Brain microvascular endothelial cell (primary cell): ENCODE data around the gene PGAP2.
"Not testable (repeated sequence)": the region's sequence is repeated elsewhere in the genome, so short reads cannot be mapped to it uniquely, and the experiment has no call there.

ENCODE experiments used
- DNase-seq: peaks from one replicate; pipeline ENCODE4 v3.0.0-alpha.2; 2020
- H3K27ac ChIP-seq: fragments of 250-450 bp; sonication (Bioruptor Pico); 2 replicates; pipeline ENCODE4 v1.5.1; 2020; ENCODE audit warnings: mild to moderate bottlenecking, moderate library complexity
- H3K27me3 ChIP-seq: fragments of 250-450 bp; sonication (Bioruptor Pico); replicated peaks from 2 replicates; pipeline ENCODE4 v1.5.1; 2020; ENCODE audit warnings: mild to moderate bottlenecking
- H3K36me3 ChIP-seq: fragments of 250-450 bp; sonication (Bioruptor Pico); replicated peaks from 2 replicates; pipeline ENCODE4 v1.5.1; 2020; ENCODE audit warnings: mild to moderate bottlenecking
- H3K4me3 ChIP-seq: 2 replicates; pipeline ENCODE4 v1.5.1; 2011; ENCODE audit warnings: low read depth, mild to moderate bottlenecking, control low read depth, low read length, moderate library complexity
- in situ Hi-C: cut with HindIII; loops from 2 replicates; pipeline ENCODE4 v1.10.0; 2017; ENCODE audit warnings: low sequenced_read_pairs, low pct_ligation_motif_present
- TF ChIP-seq, protein P1 (sequence below): IDR thresholded peaks from 2 replicates; pipeline ENCODE4 v1.5.1; 2011; ENCODE audit warnings: low read depth, mild to moderate bottlenecking, moderate library complexity, low read length, control low read depth, inconsistent platforms; ENCODE audit errors: missing control alignments

Gene PGAP2

DNA sequence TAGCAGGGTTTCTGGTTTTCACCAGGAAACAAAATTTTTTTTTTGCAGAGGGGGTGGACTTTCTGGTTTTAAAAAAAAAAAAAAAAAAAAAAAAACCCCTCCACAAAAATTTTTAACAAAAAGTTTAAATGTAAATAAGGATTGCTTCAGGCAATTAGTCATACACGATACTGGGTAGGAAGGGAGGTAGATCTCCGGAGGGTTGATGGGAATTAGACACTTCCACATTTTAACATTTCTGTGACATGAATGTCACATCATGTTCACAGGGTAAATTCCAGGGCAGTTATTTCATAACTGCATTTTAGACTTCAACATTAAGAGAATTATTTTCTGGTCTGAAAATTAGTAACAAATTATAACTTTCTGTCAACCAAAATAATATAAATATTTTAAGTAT, 26.9 kb upstream of the PGAP2 start:
- Histone ChIP-seq H3K4me3 (no peak overlapping the region), H3K36me3 (peaks cover 33% of the 10 kb centered on the region)

DNA sequence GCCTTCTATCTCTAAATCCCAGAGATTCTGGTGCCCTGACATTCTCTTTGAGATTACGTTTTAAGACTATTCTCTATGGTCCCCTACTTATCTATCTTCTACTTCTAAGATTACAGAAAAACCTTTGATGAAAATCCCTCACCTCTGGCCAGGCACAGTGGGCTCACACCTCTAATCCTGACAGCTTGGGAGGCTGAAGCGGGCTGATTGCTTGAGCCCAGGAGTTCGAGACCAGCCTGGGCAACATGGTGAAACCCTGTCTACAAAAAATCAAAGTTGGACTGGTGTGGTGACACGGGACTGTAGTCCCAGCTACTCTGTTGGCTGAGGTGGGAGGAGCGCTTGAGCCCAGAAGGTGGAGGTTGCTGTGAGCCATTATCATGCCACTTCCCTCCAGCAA, 25.4 kb upstream of the PGAP2 start:
- Histone ChIP-seq H3K36me3 (peaks cover 21% of the 10 kb centered on the region), H3K4me3 (no peak overlapping the region), H3K27me3 (no peaks in the 10 kb centered on the region), H3K27ac (no peak overlapping the region)
- in situ Hi-C loops, result no loop called here
- DNase-seq, result no peak
- TF ChIP-seq, protein P1, sequence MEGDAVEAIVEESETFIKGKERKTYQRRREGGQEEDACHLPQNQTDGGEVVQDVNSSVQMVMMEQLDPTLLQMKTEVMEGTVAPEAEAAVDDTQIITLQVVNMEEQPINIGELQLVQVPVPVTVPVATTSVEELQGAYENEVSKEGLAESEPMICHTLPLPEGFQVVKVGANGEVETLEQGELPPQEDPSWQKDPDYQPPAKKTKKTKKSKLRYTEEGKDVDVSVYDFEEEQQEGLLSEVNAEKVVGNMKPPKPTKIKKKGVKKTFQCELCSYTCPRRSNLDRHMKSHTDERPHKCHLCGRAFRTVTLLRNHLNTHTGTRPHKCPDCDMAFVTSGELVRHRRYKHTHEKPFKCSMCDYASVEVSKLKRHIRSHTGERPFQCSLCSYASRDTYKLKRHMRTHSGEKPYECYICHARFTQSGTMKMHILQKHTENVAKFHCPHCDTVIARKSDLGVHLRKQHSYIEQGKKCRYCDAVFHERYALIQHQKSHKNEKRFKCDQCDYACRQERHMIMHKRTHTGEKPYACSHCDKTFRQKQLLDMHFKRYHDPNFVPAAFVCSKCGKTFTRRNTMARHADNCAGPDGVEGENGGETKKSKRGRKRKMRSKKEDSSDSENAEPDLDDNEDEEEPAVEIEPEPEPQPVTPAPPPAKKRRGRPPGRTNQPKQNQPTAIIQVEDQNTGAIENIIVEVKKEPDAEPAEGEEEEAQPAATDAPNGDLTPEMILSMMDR, result no peak

More for the DNA sequence above, 26.9 kb upstream of the PGAP2 start:
- no peak for DNase-seq
- in situ Hi-C loops, result no loop called here
- TF ChIP-seq, protein P1, result no peak
- no peaks in the 10 kb centered on the region for H3K27me3 ChIP-seq
- no peak overlapping the region for H3K27ac ChIP-seq

DNA sequence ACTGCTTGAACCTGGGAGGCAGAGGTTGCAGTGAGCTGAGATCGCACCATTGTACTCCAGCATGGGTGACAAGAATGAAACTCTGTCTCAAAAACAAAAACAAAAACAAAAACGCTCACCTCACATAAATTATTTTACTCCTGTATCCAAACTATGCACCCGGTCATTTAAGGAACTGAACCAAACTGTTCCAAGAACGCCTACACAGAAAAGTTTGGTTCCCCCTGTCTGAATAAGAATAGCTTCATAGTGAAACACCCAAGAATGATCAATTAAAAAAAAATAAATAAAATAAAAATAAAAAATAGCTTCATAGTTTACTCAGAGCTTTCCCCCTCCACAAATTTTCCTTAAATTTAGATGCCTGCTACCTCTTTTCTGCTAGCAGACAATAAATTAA, 24.7 kb upstream of the PGAP2 start:
- no peak overlapping the region for H3K4me3 ChIP-seq
- no peak for DNase-seq
- peaks cover 16% of the 10 kb centered on the region for H3K36me3 ChIP-seq
- in situ Hi-C loops, result no loop called here
- TF ChIP-seq, protein P1, result no peak
- no peaks in the 10 kb centered on the region for H3K27me3 ChIP-seq
- H3K27ac ChIP-seq, result no peak overlapping the region

DNA sequence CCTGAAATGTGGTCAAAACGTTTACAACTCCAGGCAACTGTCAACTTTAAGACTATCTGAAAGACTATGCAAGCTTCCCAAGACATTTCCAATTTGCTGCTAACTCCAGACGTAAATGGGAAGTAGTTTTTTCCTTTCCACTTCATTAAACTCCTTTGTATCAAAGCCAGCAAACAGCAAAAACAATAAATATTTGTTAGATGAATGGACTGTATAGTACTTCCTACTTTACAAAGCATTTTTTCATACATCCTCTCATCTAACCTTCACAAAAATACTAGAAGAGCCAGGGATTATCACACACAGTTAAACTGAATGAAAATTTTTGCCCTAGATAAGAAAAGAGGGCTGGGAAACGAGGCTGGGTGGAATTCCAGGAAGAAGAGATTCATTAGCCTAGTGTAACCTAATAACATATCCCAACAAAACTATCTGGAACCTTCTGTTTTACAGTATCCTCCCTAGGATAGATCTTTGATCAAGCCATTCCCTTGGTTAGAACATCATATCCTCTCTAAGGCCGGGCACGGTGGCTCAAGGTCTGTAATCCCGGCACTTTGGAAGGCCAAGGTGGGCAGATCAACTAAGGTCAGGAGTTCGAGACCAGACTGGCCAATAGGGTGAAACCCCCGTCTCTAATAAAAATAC, 21.5 kb upstream of the PGAP2 start:
- Histone ChIP-seq H3K36me3 (peaks cover 4% of the 10 kb centered on the region), H3K27me3 (no peaks in the 10 kb centered on the region), H3K4me3 (no peak overlapping the region), H3K27ac (no peak overlapping the region)
- in situ Hi-C loops, result no loop called here
- TF ChIP-seq, protein P1, result no peak
- DNase-seq, result no peak

DNA sequence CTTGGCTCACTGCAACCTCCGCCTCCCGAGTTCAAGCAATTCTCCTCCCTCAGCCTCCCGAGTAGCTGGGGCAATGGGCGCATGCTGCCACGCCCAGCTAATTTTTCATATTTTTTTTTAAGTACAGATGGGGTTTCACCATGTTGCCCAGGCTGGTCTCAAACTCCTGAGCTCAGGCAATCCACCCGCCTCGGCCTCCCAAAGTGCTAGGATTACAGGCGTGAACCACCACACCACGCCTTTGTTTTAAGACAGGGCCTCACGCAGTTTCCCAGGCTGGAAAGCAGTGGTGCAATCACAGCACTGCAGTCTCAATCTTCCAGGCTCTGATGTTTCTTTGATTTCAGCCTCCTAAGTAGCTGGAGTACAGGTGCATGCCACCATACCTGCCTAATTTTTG, 14.0 kb upstream of the PGAP2 start:
- H3K4me3 ChIP-seq, DNase-seq, in situ Hi-C loops, H3K27ac ChIP-seq, H3K27me3 ChIP-seq: not testable (repeated sequence)
- H3K36me3 ChIP-seq, result peaks cover 17% of the 10 kb centered on the region

DNA sequence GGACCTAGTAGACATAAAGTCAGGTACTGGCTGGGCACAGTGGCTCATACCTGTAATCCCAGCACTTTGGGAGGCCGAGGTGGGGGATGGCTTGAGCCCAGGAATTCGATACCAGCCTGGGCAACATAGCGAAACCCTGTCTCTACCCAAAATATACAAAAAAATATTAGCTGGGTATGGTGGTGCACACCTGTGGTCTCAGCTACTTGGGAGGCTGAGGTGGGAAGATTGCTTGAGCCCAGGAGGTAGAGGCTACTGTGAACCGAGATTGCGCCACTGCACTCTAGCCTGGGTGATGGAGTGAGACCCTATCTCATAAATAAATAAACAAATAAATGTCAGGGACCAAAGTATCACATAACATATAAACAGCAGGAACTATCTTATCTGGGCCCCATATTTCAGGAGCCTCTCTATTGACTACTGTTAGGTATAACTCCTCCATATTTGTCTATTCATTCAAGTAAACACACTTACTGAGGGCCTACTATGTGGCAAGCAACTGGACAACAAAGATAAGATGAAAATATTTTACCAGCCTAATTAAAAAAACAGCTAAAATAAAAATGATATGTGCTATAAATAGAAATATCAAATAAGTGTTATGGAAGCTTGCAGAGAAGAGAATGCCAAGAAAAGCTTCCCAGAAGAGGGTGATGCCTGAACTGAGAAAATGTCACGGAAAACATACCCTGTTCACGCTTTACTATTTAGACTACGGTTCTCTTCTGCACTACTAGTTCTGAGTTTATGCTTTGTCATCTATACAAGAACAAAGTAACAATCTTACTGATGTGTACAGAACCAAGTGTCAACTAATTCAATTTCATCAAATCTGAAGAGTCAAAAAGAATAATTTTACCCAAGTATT, 13.0 kb upstream of the PGAP2 start:
- no peak for DNase-seq
- Histone ChIP-seq H3K4me3 (no peak overlapping the region), H3K36me3 (peaks cover 17% of the 10 kb centered on the region), H3K27ac (no peak overlapping the region), H3K27me3 (no peaks in the 10 kb centered on the region)
- TF ChIP-seq, protein P1, result no peak
- in situ Hi-C loops, result no loop called here
